ENCODE data around the gene DVL2. TPM values are rescaled to one million over a fixed set of nuclear protein-coding genes. Genes with fewer than 3 reads are reported as not detected.

The DVL2 gene
- total RNA-seq, 1 experiment from 2014 or later: 133 TPM

DNA sequence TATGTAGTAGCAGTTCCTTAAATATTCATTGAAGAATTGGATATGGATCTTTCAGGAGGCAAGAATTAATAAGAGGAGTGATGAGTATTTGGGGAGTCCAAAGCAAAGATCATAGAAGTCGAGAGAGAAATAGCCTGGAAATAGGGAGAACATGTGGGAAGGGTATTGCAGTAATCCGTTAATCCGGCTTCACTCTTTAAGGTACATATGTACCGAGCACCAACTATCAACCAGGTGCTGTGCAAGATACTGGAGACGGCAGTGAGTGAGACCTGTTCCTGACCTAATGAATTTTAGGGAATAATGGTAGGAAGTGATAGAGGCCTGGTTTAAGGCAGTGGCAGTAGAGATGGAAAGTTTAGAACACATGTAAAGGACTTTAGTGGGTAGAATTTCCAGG is 18.8 kb upstream of the DVL2 start:
- intact Hi-C loops (cut with micrococcal nuclease; ENCODE audit: unreplicated experiment): loop anchor here (5.0 kb wide), 1 partner anchor 54 kb away; the partner anchor contains the start of gene EIF5A
- H3K4me3 ChIP-seq (ENCODE audit: low read depth, low read length, poor library complexity, severe bottlenecking): peak overlapping the region; percentile 74
- peak overlapping the region; percentile 98 for H3K27ac ChIP-seq (ENCODE audit: low read depth, low read length, poor library complexity, severe bottlenecking)
- TF ChIP-seq EZH2 (IDR thresholded peaks at IDR 0.05; ENCODE audit: borderline replicate concordance, low read depth, low read length, poor library complexity, severe bottlenecking) (no peak), CTCF (conservative IDR thresholded peaks at IDR 0.05; ENCODE audit: low read depth, low read length) (no peak)
- ChIA-PET CTCF (no interaction called here), POLR2A (ENCODE audit: low non-redundant PET) (no interaction called here)
- no peaks in the 10 kb centered on the region for H3K27me3 ChIP-seq (replicated peaks; ENCODE audit: insufficient read depth, low read depth, low read length, poor library complexity)
- H3K9me3 ChIP-seq (ENCODE audit: low read depth, low read length, poor library complexity, severe bottlenecking): no peaks in the 10 kb centered on the region
- H3K36me3 ChIP-seq (ENCODE audit: insufficient read depth, low read length, poor library complexity, severe bottlenecking): peaks cover 17% of the 10 kb centered on the region
- no peak for DNase-seq (ENCODE audit: low spot score)
- peaks cover 17% of the 10 kb centered on the region for H3K4me1 ChIP-seq (ENCODE audit: insufficient read depth, low read length, poor library complexity, severe bottlenecking)
- BruUV-seq (replicated peaks): no TSS peak

DNA sequence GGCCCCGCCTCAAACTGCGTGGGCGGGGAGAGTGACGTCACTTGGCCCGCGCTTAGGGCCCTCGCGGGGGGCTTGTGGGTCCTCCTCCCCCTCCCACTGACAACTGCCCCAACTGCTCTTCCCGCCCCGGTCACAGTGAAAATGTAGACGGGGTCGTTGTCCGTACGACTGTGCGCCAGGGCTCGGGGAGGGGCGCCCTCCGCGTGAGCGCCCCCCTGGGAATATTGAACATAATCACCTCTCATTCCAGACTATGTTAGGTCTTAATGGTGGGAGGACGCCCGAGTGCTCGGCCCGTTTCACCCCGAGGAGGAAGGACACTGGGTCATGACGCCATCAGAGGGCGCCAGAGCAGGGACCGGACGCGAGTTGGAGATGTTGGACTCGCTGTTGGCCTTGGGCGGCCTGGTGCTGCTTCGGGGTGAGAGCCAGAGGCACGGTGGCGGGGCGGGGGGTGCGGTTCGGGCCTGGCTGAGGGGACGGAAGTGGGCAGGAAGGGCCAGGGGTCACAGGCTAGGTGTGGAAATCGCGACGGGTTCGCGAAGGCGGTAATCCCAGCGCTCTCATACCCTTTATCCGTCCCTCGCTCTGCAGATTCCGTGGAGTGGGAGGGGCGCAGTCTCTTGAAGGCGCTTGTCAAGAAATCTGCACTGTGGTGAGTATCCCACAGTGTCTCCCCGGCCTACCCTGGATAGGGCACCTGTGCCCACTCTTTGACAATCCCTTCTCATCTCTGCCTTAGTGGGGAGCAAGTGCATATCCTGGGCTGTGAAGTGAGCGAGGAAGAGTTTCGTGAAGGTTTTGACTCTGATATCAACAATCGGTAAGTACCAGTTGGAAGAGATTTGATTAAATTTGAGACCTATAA is 18.1 kb upstream of the DVL2 start, which contains the start of gene ELP5:
ELP5 (plus strand) TSS at position 40 of the 868 bp plus-strand sequence; CDS start at position 376, 336 bp downstream.
- intact Hi-C loops (cut with micrococcal nuclease; ENCODE audit: unreplicated experiment): loop anchor here (5.0 kb wide), 1 partner anchor 55 kb away; the partner anchor contains the start of gene EIF5A
- Histone ChIP-seq H3K9me3 (ENCODE audit: low read depth, low read length, poor library complexity, severe bottlenecking) (no peaks in the 10 kb centered on the region), H3K27ac (ENCODE audit: low read depth, low read length, poor library complexity, severe bottlenecking) (peak within 1 kb of the TSS; percentile 98), H3K4me3 (ENCODE audit: low read depth, low read length, poor library complexity, severe bottlenecking) (peak within 1 kb of the TSS; percentile 74), H3K36me3 (ENCODE audit: insufficient read depth, low read length, poor library complexity, severe bottlenecking) (peaks cover 17% of the 10 kb centered on the region), H3K4me1 (ENCODE audit: insufficient read depth, low read length, poor library complexity, severe bottlenecking) (peaks cover 17% of the 10 kb centered on the region), H3K27me3 (replicated peaks; ENCODE audit: insufficient read depth, low read depth, low read length, poor library complexity) (no peaks in the 10 kb centered on the region)
- ChIA-PET POLR2A (ENCODE audit: low non-redundant PET) (no interaction called here), CTCF (no interaction called here)
- peak; percentile 94 for DNase-seq (ENCODE audit: low spot score)
- no peak for TF ChIP-seq EZH2 (IDR thresholded peaks at IDR 0.05; ENCODE audit: borderline replicate concordance, low read depth, low read length, poor library complexity, severe bottlenecking)
- TF ChIP-seq CTCF (conservative IDR thresholded peaks at IDR 0.05; ENCODE audit: low read depth, low read length): peak; percentile 46
- TSS peak; percentile 76 for BruUV-seq (replicated peaks)

- peak; percentile 100 for DNase-seq (ENCODE audit: low spot score)
- BruUV-seq (replicated peaks): no TSS peak
- peaks cover 23% of the 10 kb centered on the region for H3K36me3 ChIP-seq (ENCODE audit: insufficient read depth, low read length, poor library complexity, severe bottlenecking)
- H3K27ac ChIP-seq (ENCODE audit: low read depth, low read length, poor library complexity, severe bottlenecking): peak within 1 kb of the TSS; percentile 98
- intact Hi-C loops (cut with micrococcal nuclease; ENCODE audit: unreplicated experiment): loop anchor here (1.0 to 5.0 kb wide), 2 partner anchors 8 to 56 kb away; partner anchors contain the start of gene EIF5A
- TF ChIP-seq EZH2 (IDR thresholded peaks at IDR 0.05; ENCODE audit: borderline replicate concordance, low read depth, low read length, poor library complexity, severe bottlenecking) (no peak), CTCF (conservative IDR thresholded peaks at IDR 0.05; ENCODE audit: low read depth, low read length) (no peak)
- H3K4me3 ChIP-seq (ENCODE audit: low read depth, low read length, poor library complexity, severe bottlenecking): peak within 1 kb of the TSS; percentile 74
- no peaks in the 10 kb centered on the region for H3K9me3 ChIP-seq (ENCODE audit: low read depth, low read length, poor library complexity, severe bottlenecking)
- H3K27me3 ChIP-seq (replicated peaks; ENCODE audit: insufficient read depth, low read depth, low read length, poor library complexity): no peaks in the 10 kb centered on the region
- CTCF ChIA-PET: no interaction called here
- POLR2A ChIA-PET (ENCODE audit: low non-redundant PET): interaction anchor here (0.6 kb wide), 3 partner anchors 9 to 232 kb away, joined by 3 to 5 read pairs (median 3); partner anchors contain the start of gene GABARAP
- peaks cover 17% of the 10 kb centered on the region for H3K4me1 ChIP-seq (ENCODE audit: insufficient read depth, low read length, poor library complexity, severe bottlenecking)
These were observed 17.4 kb upstream of the DVL2 start, which contains the start of gene CTDNEP1 for GRCh38 chr17:7251661-7252175. Gene CTDNEP1, minus strand, starts transcription at chr17:7251734. Its CDS starts 438 bp downstream, at chr17:7251296.
